HepG2 (cell line): ENCODE data around the gene CCDC174. TPM values are rescaled to one million over a fixed set of nuclear protein-coding genes. Genes with fewer than 3 reads are reported as not detected.

ENCODE experiments used
- ASH2L ChIP-seq: fragments of 300-600, 200-600 bp; sonication (generic); IDR thresholded peaks from 2 replicates; pipeline ENCODE4 v1.7.0; 2017; ENCODE audit warnings: low read depth, mild to moderate bottlenecking, moderate library complexity, mixed read lengths, low read length; ENCODE audit not compliant: insufficient read length
- ATF1 ChIP-seq: IDR thresholded peaks from 2 replicates; pipeline ENCODE4 v1.6.1; 2016; ENCODE audit warnings: mild to moderate bottlenecking, control low read depth
- HNF1A ChIP-seq, 2 experiments: sonication (generic) in 1 of 2; formaldehyde crosslinking in 1 of 2; IDR thresholded peaks; 2 replicates each; pipeline versions ENCODE4 v1.4.0 to v1.6.1; 2016 to 2020; ENCODE audit warnings: borderline replicate concordance in 1 of 2, low read depth in 1 of 2, mild to moderate bottlenecking in 1 of 2, missing genetic modification reagents in 1 of 2
- MAX ChIP-seq: IDR thresholded peaks from 2 replicates; pipeline ENCODE4 v1.6.1; 2012; ENCODE audit warnings: inconsistent platforms
- MED1 ChIP-seq: sonication (generic); formaldehyde crosslinking; IDR thresholded peaks from 2 replicates; pipeline ENCODE4 v1.4.0; 2020; ENCODE audit warnings: missing genetic modification reagents
- NR2C2 ChIP-seq: sonication (generic); formaldehyde crosslinking; IDR thresholded peaks from 2 replicates; pipeline ENCODE4 v1.4.0; 2020; ENCODE audit warnings: missing genetic modification reagents, mild to moderate bottlenecking, moderate library complexity, borderline replicate concordance
- PHF20 ChIP-seq: sonication (generic); formaldehyde crosslinking; IDR thresholded peaks from 2 replicates; pipeline ENCODE4 v1.5.0; 2020; ENCODE audit warnings: mild to moderate bottlenecking, missing genetic modification reagents
- TCF7L2 ChIP-seq: IDR thresholded peaks from 2 replicates; pipeline ENCODE4 v1.6.1; 2011; ENCODE audit warnings: mild to moderate bottlenecking, low read depth, low read length, moderate library complexity
- U2AF1 ChIP-seq: fragments of 200-400 bp; formaldehyde crosslinking; optimal IDR thresholded peaks from 2 replicates; pipeline ENCODE3; 2017; ENCODE audit warnings: mild to moderate bottlenecking, low read depth, low read length
- USF2 ChIP-seq, 2 experiments: sonication (generic) in 1 of 2; formaldehyde crosslinking in 1 of 2; IDR thresholded peaks; 2 replicates each; pipeline versions ENCODE4 v1.5.1 to v1.6.1; 2011 to 2020; ENCODE audit warnings: borderline replicate concordance in 1 of 2, low read depth in 1 of 2, low read length in 1 of 2, mild to moderate bottlenecking in 1 of 2, missing genetic modification reagents in 1 of 2, moderate library complexity in 1 of 2
- XBP1 ChIP-seq: sonication (generic); formaldehyde crosslinking; IDR thresholded peaks from 2 replicates; pipeline ENCODE4 v1.5.0; 2020; ENCODE audit warnings: missing genetic modification reagents
- ZNF280D ChIP-seq: sonication (generic); formaldehyde crosslinking; IDR thresholded peaks from 2 replicates; pipeline ENCODE4 v1.5.1; 2020; ENCODE audit warnings: mild to moderate bottlenecking, missing genetic modification reagents
- polyA plus RNA-seq, 8 experiments: library from polyadenylated mRNA; depleted of rRNA in 3 of 8; stranded (reverse) in 7 of 8; unstranded in 1 of 8; fragments of >200 nt; fragmentation: Illumina TruSeq in 4 of 8; extraction: Trizol in 4 of 8; gene quantifications; 2 replicates each; pipeline versions ENCODE4 v1.2.1 to v1.2.3, GENCODE V29; 2011 to 2016; ENCODE audit warnings: low read depth in 4 of 8, missing spikeins in 1 of 8, mixed read lengths in 1 of 8; ENCODE audit not compliant: insufficient read depth in 1 of 8
- total RNA-seq, 5 experiments: library from RNA; depleted of rRNA; stranded (reverse); fragments of >200 nt; fragmentation: Illumina TruSeq; extraction: Trizol; gene quantifications; 2 replicates each; pipeline ENCODE4 v1.2.3, GENCODE V29; 2016; ENCODE audit warnings: low read depth in 1 of 5

Gene CCDC174
- total and polyA plus RNA-seq, 2 of the 13 experiments (the other 11 are each of a cell fraction or from before 2014, with no cell fraction given): 5.4 to 11.0 TPM

DNA sequence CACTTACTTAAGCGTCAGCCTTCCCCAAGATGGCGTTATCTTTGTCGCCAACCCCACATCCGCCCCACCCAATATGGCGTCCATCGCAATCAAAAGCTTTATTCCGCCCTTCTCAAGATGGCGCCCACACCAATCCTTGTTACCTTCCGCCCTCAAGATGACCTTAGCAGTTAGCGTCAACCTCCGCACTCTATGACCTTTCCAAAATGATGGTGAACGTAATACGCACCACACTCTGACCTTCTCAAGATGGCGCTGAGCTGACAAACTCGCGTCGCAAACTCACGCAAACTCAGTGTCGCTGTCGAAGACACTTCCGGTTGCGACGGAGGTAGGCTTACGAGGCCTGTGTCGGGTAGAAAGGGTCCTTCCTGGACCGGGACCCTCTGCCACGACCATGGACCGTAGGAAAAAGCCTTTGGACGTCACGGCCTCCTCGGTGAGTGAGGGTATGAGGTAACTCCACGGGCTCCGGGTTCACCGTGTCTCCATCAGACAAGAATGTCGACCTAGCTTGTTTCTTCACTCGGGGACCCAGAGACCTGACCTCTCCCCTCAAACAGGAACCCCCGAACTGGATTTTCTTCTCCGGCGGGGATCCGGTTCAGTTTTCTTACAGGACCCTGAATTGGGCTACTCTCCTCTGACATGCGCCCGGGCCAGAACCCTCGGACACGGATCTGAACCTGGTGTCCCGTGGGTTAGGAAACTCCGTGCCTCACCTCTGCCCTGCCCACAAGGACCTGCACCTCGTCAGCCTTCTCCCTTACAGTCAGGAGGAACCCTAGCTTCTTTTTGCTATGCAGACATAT, at the start of gene CCDC174 (continued):
- TF ChIP-seq HNF1A (IDR thresholded peaks at IDR 0.05; ENCODE audit: low read depth): peak; percentile 63
- TF ChIP-seq HNF1A (CRISPR knock-in tag; IDR thresholded peaks at IDR 0.05; ENCODE audit: borderline replicate concordance): peak; percentile 88; the same call in 1 of the 2 replicates
- TF ChIP-seq ATF1 (CRISPR knock-in tag): peak; percentile 97
- peak; percentile 73; the same call in 1 of the 2 replicates for TF ChIP-seq MED1
- TF ChIP-seq XBP1 (CRISPR knock-in tag): 0 out of 2 replicates have a peak, but pooled peaks have one; percentile 45
- no peak for TF ChIP-seq USF2 (IDR thresholded peaks at IDR 0.05; ENCODE audit: low read depth, low read length)
- TF ChIP-seq USF2 (CRISPR knock-in tag; IDR thresholded peaks at IDR 0.05; ENCODE audit: borderline replicate concordance): no peak
- TF ChIP-seq ASH2L: peak; percentile 88
- TF ChIP-seq NR2C2 (CRISPR knock-in tag): peak; percentile 99
- TF ChIP-seq PHF20 (CRISPR knock-in tag): peak; percentile 98
- peak; percentile 55; the same call in 1 of the 2 replicates for TF ChIP-seq MAX
- TF ChIP-seq TCF7L2: no peak
- peak; percentile 72; the same call in 1 of the 2 replicates for TF ChIP-seq ZNF280D (CRISPR knock-in tag)
- peak; percentile 76 for TF ChIP-seq U2AF1
